Esophagus squamous epithelium (tissue), 5 donors: Measurements from ENCODE around the gene KIF14. TPM values are rescaled to one million over a fixed set of nuclear protein-coding genes. Genes with fewer than 3 reads are reported as not detected.
"Not testable (repeated sequence)": the region's sequence is repeated elsewhere in the genome, so short reads cannot be mapped to it uniquely, and the experiment has no call there.

Source experiments
- DNase-seq: peaks from one replicate; lab custom pipeline; 2025; lab: John Stamatoyannopoulos, UW
- H3K27ac ChIP-seq, 4 donors: fragments of 200-600 bp; sonication (generic); one replicate each; pipeline ENCODE4 v1.5.1; 2016 to 2019; ENCODE audit warnings: mild to moderate bottlenecking in 1 of 4
- H3K27me3 ChIP-seq, 4 donors: fragments of 200-600 bp; sonication (generic); 1 replicate in 3 of 4; 2 replicates in 1 of 4; pipeline versions ENCODE4 v1.5.1 to v1.6.0; 2017 to 2021; ENCODE audit warnings: antibody characterized with exemption in 1 of 4
- H3K36me3 ChIP-seq, 3 donors: fragments of 200-600 bp; sonication (generic); one replicate each; pipeline ENCODE4 v1.5.1; 2016 to 2019
- H3K4me1 ChIP-seq, 3 donors: fragments of 200-600 bp; sonication (generic); one replicate each; pipeline ENCODE4 v1.5.1; 2017 to 2019
- H3K4me3 ChIP-seq, 4 donors: fragments of 200-600 bp; sonication (generic); 1 replicate in 3 of 4; 2 replicates in 1 of 4; pipeline ENCODE4 v1.5.1; 2016 to 2019; ENCODE audit warnings: mild to moderate bottlenecking in 2 of 4, moderate library complexity in 1 of 4
- H3K9me3 ChIP-seq, 3 donors: fragments of 200-600 bp; sonication (generic); one replicate each; pipeline ENCODE4 v1.5.1; 2016 to 2019
- CTCF ChIP-seq, 6 experiments: fragments of 450-650 bp in 4 of 6; fragments of 200-600 bp in 2 of 6; sonication (generic) in 2 of 6; IDR thresholded peaks; one replicate each; pipeline ENCODE4 v1.5.1; 2016 to 2019; ENCODE audit warnings: antibody characterized with exemption in 6 of 6, mild to moderate bottlenecking in 4 of 6, moderate library complexity in 4 of 6
- POLR2A ChIP-seq, 4 donors: fragments of 450-650 bp; IDR thresholded peaks; one replicate each; pipeline ENCODE4 v1.6.1; 2017; ENCODE audit warnings: antibody characterized with exemption in 4 of 4, mild to moderate bottlenecking in 4 of 4, moderate library complexity in 3 of 4
- WGBS, 2 donors: methylation state at CpG; one replicate each; pipeline ENCODE4 v1.1.5; 2018; 5-methylcytosine and 5-hydroxymethylcytosine counted together
- intact Hi-C: fragments of 100-400 bp; cut with DNase I; formaldehyde crosslinking; loops from one replicate; pipeline ENCODE4 v1.15.0; 2022
- total RNA-seq, 4 donors: library from RNA; depleted of rRNA; stranded (reverse); fragments of >200 nt; gene quantifications; one replicate each; pipeline ENCODE4 v1.1.0, GENCODE V29; 2016
- donor health status: DM: yes; HTN: yes; CAD: no.

The KIF14 gene
- total RNA-seq, 4 donors from 2014 or later = 1.5 to 5.8 (median 3.1) TPM

GRCh38 chr1:200631375-200631774 lies 10.8 kb upstream of the KIF14 start:
- no peak overlapping the region for H3K4me3 ChIP-seq
- H3K36me3 ChIP-seq = no peaks in the 10 kb centered on the region
- TF ChIP-seq POLR2A (IDR thresholded peaks at IDR 0.05) (no peak), CTCF (IDR thresholded peaks at IDR 0.05) (no peak)
- H3K9me3 ChIP-seq = no peaks in the 10 kb centered on the region
- WGBS, 2 donors = 71 to 92% methylated on average over 1 of the region's 1 CpG
- no peak overlapping the region for H3K27ac ChIP-seq
- no peaks in the 10 kb centered on the region for H3K27me3 ChIP-seq
- H3K4me1 ChIP-seq = no peaks in the 10 kb centered on the region
- no peak for DNase-seq
- intact Hi-C loops = no loop called here

GRCh38 chr1:200630515-200630899 lies 10.0 kb upstream of the KIF14 start:
- WGBS, 2 donors = 94 to 95% methylated on average over 8 of the region's 8 CpGs

GRCh38 chr1:200629876-200630514 lies 9.4 kb upstream of the KIF14 start:
- peaks cover 0 to 10% (median 0%) of the 10 kb centered on the region in 3 donors for H3K4me1 ChIP-seq
- no peaks in the 10 kb centered on the region for H3K27me3 ChIP-seq
- intact Hi-C loops = loop anchor here (10.0 kb wide), 1 partner anchor 175 kb away; no protein-coding TSS in a partner anchor
- no peak overlapping the region for H3K4me3 ChIP-seq
- 74 to 75% methylated on average over 9 of the region's 9 CpGs for WGBS, 2 donors
- no peak overlapping the region for H3K27ac ChIP-seq
- H3K9me3 ChIP-seq = no peaks in the 10 kb centered on the region
- no peak for DNase-seq
- H3K36me3 ChIP-seq = no peaks in the 10 kb centered on the region
- TF ChIP-seq CTCF (IDR thresholded peaks at IDR 0.05) (no peak), POLR2A (IDR thresholded peaks at IDR 0.05) (no peak)

More at GRCh38 chr1:200630515-200630899, 10.0 kb upstream of the KIF14 start:
- H3K4me3 ChIP-seq, H3K9me3 ChIP-seq, DNase-seq, intact Hi-C loops, H3K27me3 ChIP-seq, H3K27ac ChIP-seq, H3K4me1 ChIP-seq, H3K36me3 ChIP-seq: not testable (repeated sequence)

GRCh38 chr1:200628223-200628881 lies 7.8 kb upstream of the KIF14 start:
- H3K36me3 ChIP-seq = no peaks in the 10 kb centered on the region
- TF ChIP-seq POLR2A (IDR thresholded peaks at IDR 0.05) (no peak), CTCF (IDR thresholded peaks at IDR 0.05) (no peak)
- H3K9me3 ChIP-seq = no peaks in the 10 kb centered on the region
- H3K4me3 ChIP-seq = no peak overlapping the region
- no peaks in the 10 kb centered on the region for H3K27me3 ChIP-seq
- intact Hi-C loops = loop anchor here (10.0 kb wide), 1 partner anchor 176 kb away; no protein-coding TSS in a partner anchor
- no peak for DNase-seq
- WGBS, 2 donors = 53 to 85% methylated on average over 6 of the region's 7 CpGs
- peaks cover 0 to 19% (median 0%) of the 10 kb centered on the region in 3 donors for H3K4me1 ChIP-seq
- no peak overlapping the region for H3K27ac ChIP-seq

- Histone ChIP-seq H3K4me1 (peaks cover 0 to 19% (median 0%) of the 10 kb centered on the region in 3 donors), H3K27ac (no peak overlapping the region), H3K9me3 (no peaks in the 10 kb centered on the region), H3K27me3 (no peaks in the 10 kb centered on the region), H3K36me3 (no peaks in the 10 kb centered on the region), H3K4me3 (no peak overlapping the region)
- intact Hi-C loops = loop anchor here (10.0 kb wide), 1 partner anchor 177 kb away; no protein-coding TSS in a partner anchor
- 63 to 100% methylated on average over 1 of the region's 1 CpG for WGBS, 2 donors
- DNase-seq = no peak
- TF ChIP-seq POLR2A (IDR thresholded peaks at IDR 0.05) = no peak
- no peak for TF ChIP-seq CTCF (IDR thresholded peaks at IDR 0.05)
These were observed 7.1 kb upstream of the KIF14 start for GRCh38 chr1:200627575-200628222.
